HG03159 (cell line): ENCODE results near the gene COL25A1.
"Not testable (repeated sequence)": the region's sequence is repeated elsewhere in the genome, so short reads cannot be mapped to it uniquely, and the experiment has no call there.

Experiments used
- ATAC-seq: cut with Tn5 transposase; IDR thresholded peaks from one replicate; pipeline ENCODE4 v1.9.1; 2021; ENCODE audit warnings: mild to moderate bottlenecking, moderate library complexity; ENCODE audit not compliant: unreplicated experiment

Gene COL25A1

GRCh38 chr4:109020861-109021260 is 281.6 kb downstream of the COL25A1 start:
- no peak for ATAC-seq

- no peak for ATAC-seq
Observed at GRCh38 chr4:109016200-109016599, 286.3 kb downstream of the COL25A1 start.

GRCh38 chr4:109015413-109015810 is 287.0 kb downstream of the COL25A1 start:
- no peak for ATAC-seq

- no peak for ATAC-seq
Observed at GRCh38 chr4:109014593-109015412, 287.7 kb downstream of the COL25A1 start.

GRCh38 chr4:109012286-109012880 is 290.1 kb downstream of the COL25A1 start:
- ATAC-seq: no peak

- ATAC-seq: no peak
Observed at GRCh38 chr4:109011241-109012026, 291.0 kb downstream of the COL25A1 start.

- no peak for ATAC-seq
Observed at GRCh38 chr4:109010521-109010920, 291.9 kb downstream of the COL25A1 start.

GRCh38 chr4:109009909-109010308 is 292.5 kb downstream of the COL25A1 start:
- no peak for ATAC-seq

GRCh38 chr4:109007976-109008375 is 294.5 kb downstream of the COL25A1 start:
- no peak for ATAC-seq

- ATAC-seq: no peak
Observed at GRCh38 chr4:109005523-109005922, 296.9 kb downstream of the COL25A1 start.

GRCh38 chr4:109004418-109004817 is 298.0 kb downstream of the COL25A1 start:
- ATAC-seq: no peak

GRCh38 chr4:109003964-109004363 is 298.5 kb downstream of the COL25A1 start:
- no peak for ATAC-seq

GRCh38 chr4:108991551-108992328 is 310.7 kb downstream of the COL25A1 start:
- no peak for ATAC-seq

- ATAC-seq: peak; percentile 63
Observed at GRCh38 chr4:108988464-108989195, 313.8 kb downstream of the COL25A1 start.

- ATAC-seq: not testable (repeated sequence)
Observed at GRCh38 chr4:108984495-108984894, 318.0 kb downstream of the COL25A1 start.

- ATAC-seq: no peak
Observed at GRCh38 chr4:108982402-108983185, 319.9 kb downstream of the COL25A1 start.

GRCh38 chr4:108980455-108981239 is 321.8 kb downstream of the COL25A1 start:
- no peak for ATAC-seq

GRCh38 chr4:108979759-108980158 is 322.7 kb downstream of the COL25A1 start:
- ATAC-seq: no peak

GRCh38 chr4:108978066-108978465 is 324.4 kb downstream of the COL25A1 start:
- ATAC-seq: no peak
